SK-N-SH (cell line): ENCODE data around the gene CALM1.

Experiments used
- CHD2 ChIP-seq: fragments of 150-350 bp; IDR thresholded peaks from 2 replicates; pipeline ENCODE4 v1.6.1; 2018; ENCODE audit warnings: low read length; ENCODE audit not compliant: partially characterized antibody
- JUND ChIP-seq: IDR thresholded peaks from 2 replicates; pipeline ENCODE4 v1.4.0; 2012
- RFX5 ChIP-seq: IDR thresholded peaks from 2 replicates; pipeline ENCODE4 v1.6.1; 2012; ENCODE audit warnings: mild to moderate bottlenecking, improper control_type of control experiment, low read length
- TF ChIP-seq, protein P1 (sequence below): fragments of 200-600 bp; sonication (generic); IDR thresholded peaks from 2 replicates; pipeline ENCODE4 v1.6.1; 2017; ENCODE audit warnings: antibody characterized with exemption, mild to moderate bottlenecking, moderate library complexity
- TF ChIP-seq, protein P2 (sequence below): fragments of 150-350 bp; IDR thresholded peaks from 2 replicates; pipeline ENCODE4 v1.6.1; 2017; ENCODE audit warnings: antibody characterized with exemption, low read length, low read depth, borderline replicate concordance
- TF ChIP-seq, protein P3 (sequence below): IDR thresholded peaks from 2 replicates; pipeline ENCODE4 v1.4.0; 2012; ENCODE audit warnings: low read depth

DNA sequence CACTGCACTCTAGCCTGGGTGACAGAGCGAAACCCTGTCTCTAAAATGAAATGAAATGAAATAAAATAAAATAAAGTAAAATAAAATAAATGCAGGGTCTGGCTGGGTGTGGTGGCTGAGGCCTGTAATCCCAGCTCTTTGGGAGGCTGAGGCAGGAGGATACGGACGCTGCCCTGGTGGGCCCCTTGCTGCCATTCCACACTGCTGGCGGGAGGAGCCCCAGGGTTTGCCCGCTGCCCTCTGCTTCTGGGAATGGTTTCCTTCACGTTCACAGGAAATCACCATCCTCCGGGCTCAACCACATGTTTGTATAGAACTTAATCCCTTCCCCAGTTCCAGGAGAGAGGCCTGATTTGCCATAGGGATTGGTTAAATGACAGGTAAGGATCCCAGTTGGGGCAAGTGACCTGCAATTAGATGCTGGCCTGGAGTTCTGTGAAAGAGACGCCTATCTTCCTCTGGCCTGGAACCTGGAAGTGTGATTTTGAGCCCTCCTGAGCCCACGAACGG is 29.3 kb downstream of the CALM1 start:
- TF ChIP-seq, protein P1, sequence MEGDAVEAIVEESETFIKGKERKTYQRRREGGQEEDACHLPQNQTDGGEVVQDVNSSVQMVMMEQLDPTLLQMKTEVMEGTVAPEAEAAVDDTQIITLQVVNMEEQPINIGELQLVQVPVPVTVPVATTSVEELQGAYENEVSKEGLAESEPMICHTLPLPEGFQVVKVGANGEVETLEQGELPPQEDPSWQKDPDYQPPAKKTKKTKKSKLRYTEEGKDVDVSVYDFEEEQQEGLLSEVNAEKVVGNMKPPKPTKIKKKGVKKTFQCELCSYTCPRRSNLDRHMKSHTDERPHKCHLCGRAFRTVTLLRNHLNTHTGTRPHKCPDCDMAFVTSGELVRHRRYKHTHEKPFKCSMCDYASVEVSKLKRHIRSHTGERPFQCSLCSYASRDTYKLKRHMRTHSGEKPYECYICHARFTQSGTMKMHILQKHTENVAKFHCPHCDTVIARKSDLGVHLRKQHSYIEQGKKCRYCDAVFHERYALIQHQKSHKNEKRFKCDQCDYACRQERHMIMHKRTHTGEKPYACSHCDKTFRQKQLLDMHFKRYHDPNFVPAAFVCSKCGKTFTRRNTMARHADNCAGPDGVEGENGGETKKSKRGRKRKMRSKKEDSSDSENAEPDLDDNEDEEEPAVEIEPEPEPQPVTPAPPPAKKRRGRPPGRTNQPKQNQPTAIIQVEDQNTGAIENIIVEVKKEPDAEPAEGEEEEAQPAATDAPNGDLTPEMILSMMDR = no peak
- TF ChIP-seq, protein P2, sequence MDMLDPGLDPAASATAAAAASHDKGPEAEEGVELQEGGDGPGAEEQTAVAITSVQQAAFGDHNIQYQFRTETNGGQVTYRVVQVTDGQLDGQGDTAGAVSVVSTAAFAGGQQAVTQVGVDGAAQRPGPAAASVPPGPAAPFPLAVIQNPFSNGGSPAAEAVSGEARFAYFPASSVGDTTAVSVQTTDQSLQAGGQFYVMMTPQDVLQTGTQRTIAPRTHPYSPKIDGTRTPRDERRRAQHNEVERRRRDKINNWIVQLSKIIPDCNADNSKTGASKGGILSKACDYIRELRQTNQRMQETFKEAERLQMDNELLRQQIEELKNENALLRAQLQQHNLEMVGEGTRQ = no peak
- no peak for TF ChIP-seq JUND
- TF ChIP-seq, protein P3, sequence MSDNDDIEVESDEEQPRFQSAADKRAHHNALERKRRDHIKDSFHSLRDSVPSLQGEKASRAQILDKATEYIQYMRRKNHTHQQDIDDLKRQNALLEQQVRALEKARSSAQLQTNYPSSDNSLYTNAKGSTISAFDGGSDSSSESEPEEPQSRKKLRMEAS = no peak
- no peak for TF ChIP-seq CHD2
- TF ChIP-seq RFX5 = no peak
